ENCODE measurements around the gene CD81. TPM values are rescaled to one million over a fixed set of nuclear protein-coding genes. Genes with fewer than 3 reads are reported as not detected.
A peak's percentile ranks its signal among the peaks of the same experiment; 100 is the strongest.

Gene CD81
- total RNA-seq, 2 experiments from 2014 or later, result 118 to 145 TPM

GRCh38 chr11:2436013-2436520 is 59.0 kb downstream of the CD81 start:
- no peaks in the 10 kb centered on the region for H3K27me3 Mint-ChIP-seq
- intact Hi-C loops (cut with DNase I, micrococcal nuclease), result no loop called here
- peaks cover 2% of the 10 kb centered on the region for H3K9me3 Mint-ChIP-seq (ENCODE audit: low read depth)
- H3K4me1 Mint-ChIP-seq, result no peaks in the 10 kb centered on the region
- POLR2A ChIA-PET, result no interaction called here
- no peak overlapping the region for H3K4me3 Mint-ChIP-seq
- CTCF ChIA-PET, result interaction anchor here (1.2 kb wide), 1 partner anchor 8 kb away, joined by 4 read pairs; no protein-coding TSS in a partner anchor
- no peaks in the 10 kb centered on the region for H3K36me3 Mint-ChIP-seq (ENCODE audit: low read depth)
- DNase-seq (no peak), ATAC-seq (no peak)
- H3K27ac Mint-ChIP-seq, result no peak overlapping the region

- intact Hi-C loops (cut with DNase I, micrococcal nuclease), result no loop called here
- no peaks in the 10 kb centered on the region for H3K36me3 Mint-ChIP-seq (ENCODE audit: low read depth)
- H3K4me3 Mint-ChIP-seq, result no peak overlapping the region
- DNase-seq (no peak), ATAC-seq (no peak)
- CTCF ChIA-PET, result interaction anchor here (0.7 to 1.2 kb wide), 2 partner anchors 9 to 790 kb away, joined by 3 to 4 read pairs; no protein-coding TSS in a partner anchor
- peaks cover 2% of the 10 kb centered on the region for H3K9me3 Mint-ChIP-seq (ENCODE audit: low read depth)
- POLR2A ChIA-PET, result no interaction called here
- no peak overlapping the region for H3K27ac Mint-ChIP-seq
- H3K4me1 Mint-ChIP-seq, result no peaks in the 10 kb centered on the region
- H3K27me3 Mint-ChIP-seq, result no peaks in the 10 kb centered on the region
Observed at GRCh38 chr11:2436521-2437031, 59.5 kb downstream of the CD81 start.

- POLR2A ChIA-PET, result no interaction called here
- no peak overlapping the region for H3K4me3 Mint-ChIP-seq
- no peak for DNase-seq
- H3K9me3 Mint-ChIP-seq (ENCODE audit: low read depth), result peaks cover 2% of the 10 kb centered on the region
- no peak overlapping the region for H3K27ac Mint-ChIP-seq
- peaks cover 8% of the 10 kb centered on the region for H3K4me1 Mint-ChIP-seq
- no peak for ATAC-seq
- CTCF ChIA-PET, result interaction anchor here (0.6 to 1.2 kb wide), 2 partner anchors 10 to 251 kb away, joined by 3 to 4 read pairs; no protein-coding TSS in a partner anchor
- intact Hi-C loops (cut with DNase I, micrococcal nuclease), result no loop called here
- no peaks in the 10 kb centered on the region for H3K27me3 Mint-ChIP-seq
- no peaks in the 10 kb centered on the region for H3K36me3 Mint-ChIP-seq (ENCODE audit: low read depth)
Observed at GRCh38 chr11:2437516-2437915, 60.4 kb downstream of the CD81 start.

- Mint-ChIP-seq H3K27ac (no peak overlapping the region), H3K27me3 (no peaks in the 10 kb centered on the region), H3K9me3 (ENCODE audit: low read depth) (peaks cover 2% of the 10 kb centered on the region), H3K4me3 (no peak overlapping the region), H3K36me3 (ENCODE audit: low read depth) (no peaks in the 10 kb centered on the region), H3K4me1 (peaks cover 19% of the 10 kb centered on the region)
- intact Hi-C loops (cut with DNase I, micrococcal nuclease), result no loop called here
- DNase-seq (no peak), ATAC-seq (no peak)
- CTCF ChIA-PET, result interaction anchor here (0.6 kb wide), 1 partner anchor 19 kb away, joined by 3 read pairs; no protein-coding TSS in a partner anchor
- POLR2A ChIA-PET, result no interaction called here
Observed at GRCh38 chr11:2439820-2440219, 62.7 kb downstream of the CD81 start.

- Mint-ChIP-seq H3K4me1 (peaks cover 22% of the 10 kb centered on the region), H3K27ac (no peak overlapping the region), H3K9me3 (ENCODE audit: low read depth) (peaks cover 2% of the 10 kb centered on the region), H3K36me3 (ENCODE audit: low read depth) (no peaks in the 10 kb centered on the region), H3K4me3 (no peak overlapping the region), H3K27me3 (no peaks in the 10 kb centered on the region)
- DNase-seq (peak; percentile 3), ATAC-seq (no peak)
- ChIA-PET POLR2A (no interaction called here), CTCF (no interaction called here)
- intact Hi-C loops (cut with DNase I, micrococcal nuclease), result no loop called here
Observed at GRCh38 chr11:2440646-2441045, 63.5 kb downstream of the CD81 start.

- intact Hi-C loops (cut with DNase I, micrococcal nuclease), result no loop called here
- POLR2A ChIA-PET, result no interaction called here
- H3K4me3 Mint-ChIP-seq, result no peak overlapping the region
- H3K27me3 Mint-ChIP-seq, result no peaks in the 10 kb centered on the region
- CTCF ChIA-PET, result no interaction called here
- ATAC-seq, result no peak
- H3K27ac Mint-ChIP-seq, result no peak overlapping the region
- peaks cover 2% of the 10 kb centered on the region for H3K9me3 Mint-ChIP-seq (ENCODE audit: low read depth)
- DNase-seq, result no peak
- no peaks in the 10 kb centered on the region for H3K36me3 Mint-ChIP-seq (ENCODE audit: low read depth)
- H3K4me1 Mint-ChIP-seq, result peaks cover 22% of the 10 kb centered on the region
Observed at GRCh38 chr11:2441171-2441570, 64.1 kb downstream of the CD81 start.

GRCh38 chr11:2442589-2442988 is 65.5 kb downstream of the CD81 start:
- ChIA-PET CTCF (interaction anchor here (1.0 kb wide), 1 partner anchor 22 kb away, joined by 5 read pairs; no protein-coding TSS in a partner anchor), POLR2A (no interaction called here)
- H3K27ac Mint-ChIP-seq, result no peak overlapping the region
- H3K4me3 Mint-ChIP-seq, result no peak overlapping the region
- H3K4me1 Mint-ChIP-seq, result peaks cover 33% of the 10 kb centered on the region
- intact Hi-C loops (cut with DNase I, micrococcal nuclease), result no loop called here
- peaks cover 2% of the 10 kb centered on the region for H3K9me3 Mint-ChIP-seq (ENCODE audit: low read depth)
- H3K36me3 Mint-ChIP-seq (ENCODE audit: low read depth), result no peaks in the 10 kb centered on the region
- H3K27me3 Mint-ChIP-seq, result no peaks in the 10 kb centered on the region
- ATAC-seq, result no peak
- no peak for DNase-seq

GRCh38 chr11:2443406-2443805 is 66.3 kb downstream of the CD81 start:
- ATAC-seq (no peak), DNase-seq (no peak)
- no peaks in the 10 kb centered on the region for H3K27me3 Mint-ChIP-seq
- CTCF ChIA-PET, result interaction anchor here (1.1 kb wide), 2 partner anchors 67 to 89 kb away, joined by 3 read pairs; partner anchors contain the start of gene CD81
- H3K36me3 Mint-ChIP-seq (ENCODE audit: low read depth), result no peaks in the 10 kb centered on the region
- H3K4me1 Mint-ChIP-seq, result peaks cover 38% of the 10 kb centered on the region
- peak overlapping the region; percentile 37 for H3K27ac Mint-ChIP-seq
- POLR2A ChIA-PET, result no interaction called here
- H3K9me3 Mint-ChIP-seq (ENCODE audit: low read depth), result peaks cover 2% of the 10 kb centered on the region
- peak overlapping the region; percentile 23 for H3K4me3 Mint-ChIP-seq
- intact Hi-C loops (cut with DNase I, micrococcal nuclease), result no loop called here

GRCh38 chr11:2443881-2444820 is 67.0 kb downstream of the CD81 start, which contains the start of gene TRPM5:
Gene TRPM5 (minus strand): TSS chr11:2444514. CDS start chr11:2423036, 21,478 bp downstream.
- Mint-ChIP-seq H3K4me3 (peak within 1 kb of the TSS; percentile 86), H3K27me3 (no peaks in the 10 kb centered on the region), H3K4me1 (peaks cover 38% of the 10 kb centered on the region), H3K36me3 (ENCODE audit: low read depth) (no peaks in the 10 kb centered on the region), H3K27ac (peak within 1 kb of the TSS; percentile 71), H3K9me3 (ENCODE audit: low read depth) (peaks cover 2% of the 10 kb centered on the region)
- intact Hi-C loops (cut with DNase I, micrococcal nuclease), result loop anchor here in 1 of 2 experiments (1.0 to 2.0 kb wide), 7 partner anchors 37 to 548 kb away; partner anchors contain the start of genes CD81, CDKN1C, NAP1L4 and TSSC4
- ATAC-seq (peak; percentile 45), DNase-seq (peak; percentile 92)
- ChIA-PET POLR2A (interaction anchor here (1.5 kb wide), 1 partner anchor 66 kb away, joined by 5 read pairs; the partner anchor contains the start of gene CD81), CTCF (interaction anchor here (1.1 kb wide), 2 partner anchors 68 to 89 kb away, joined by 3 read pairs; partner anchors contain the start of gene CD81)

GRCh38 chr11:2444821-2445745 is 68.0 kb downstream of the CD81 start, which contains the start of gene KCNQ1:
Gene KCNQ1 (plus strand): TSS chr11:2445008. CDS start chr11:2445099, 91 bp downstream.
- ATAC-seq (peak; percentile 63), DNase-seq (peak; percentile 63)
- ChIA-PET POLR2A (interaction anchor here (1.5 kb wide), 1 partner anchor 67 kb away, joined by 5 read pairs; the partner anchor contains the start of gene CD81), CTCF (interaction anchor here (0.6 to 1.5 kb wide), 4 partner anchors 25 to 87 kb away, joined by 3 to 7 read pairs (median 4); no protein-coding TSS in a partner anchor)
- H3K4me3 Mint-ChIP-seq, result peak within 1 kb of the TSS; percentile 86
- H3K27me3 Mint-ChIP-seq, result no peaks in the 10 kb centered on the region
- H3K9me3 Mint-ChIP-seq (ENCODE audit: low read depth), result no peaks in the 10 kb centered on the region
- H3K36me3 Mint-ChIP-seq (ENCODE audit: low read depth), result no peaks in the 10 kb centered on the region
- intact Hi-C loops (cut with DNase I, micrococcal nuclease), result loop anchor here (1.0 to 5.0 kb wide), 10 partner anchors 36 to 547 kb away; partner anchors contain the start of genes CDKN1C (in 2 of the 2), CD81 (in 1 of the 2), NAP1L4 (in 1 of the 2) and TSSC4 (in 1 of the 2)
- H3K27ac Mint-ChIP-seq, result peak within 1 kb of the TSS; percentile 71
- H3K4me1 Mint-ChIP-seq, result peaks cover 38% of the 10 kb centered on the region

All from activated CD4-positive, alpha-beta T cell treated with anti-CD3 and anti-CD28 coated beads for 36 hours (primary cell).